Osteoblast (primary cell): ENCODE results near the gene PCSK5. TPM values are rescaled to one million over a fixed set of nuclear protein-coding genes. Genes with fewer than 3 reads are reported as not detected.

Experiments used
- DNase-seq: peaks from one replicate; pipeline ENCODE4 v3.0.0; 2011; ENCODE audit warnings: low spot score, mixed read lengths; ENCODE audit not compliant: insufficient read length; ENCODE audit errors: missing footprints
- H2AFZ ChIP-seq: 2 replicates; pipeline ENCODE4 v1.6.0; 2011; ENCODE audit warnings: mild to moderate bottlenecking, low read length
- H3K27ac ChIP-seq: 2 replicates; pipeline ENCODE4 v1.5.1; 2011; ENCODE audit warnings: mild to moderate bottlenecking, low read depth, low read length, moderate library complexity
- H3K27me3 ChIP-seq: 2 replicates; pipeline ENCODE4 v1.6.0; 2012; ENCODE audit warnings: mild to moderate bottlenecking, control low read depth, inconsistent platforms, low read length, moderate library complexity; ENCODE audit not compliant: insufficient read depth
- H3K36me3 ChIP-seq: 2 replicates; pipeline ENCODE4 v1.5.1; 2011; ENCODE audit warnings: mild to moderate bottlenecking, low read length, control low read depth, moderate library complexity; ENCODE audit not compliant: insufficient read depth
- H3K4me1 ChIP-seq: 2 replicates; pipeline ENCODE4 v1.5.1; 2011; ENCODE audit warnings: mild to moderate bottlenecking, low read length, control low read depth, moderate library complexity; ENCODE audit not compliant: insufficient read depth
- H3K4me2 ChIP-seq: 2 replicates; pipeline ENCODE4 v1.6.0; 2011; ENCODE audit warnings: mild to moderate bottlenecking, low read length; ENCODE audit not compliant: insufficient read depth
- H3K4me3 ChIP-seq: fragments of 200-600 bp; sonication (generic); 3 replicates; pipeline ENCODE4 v1.5.1; 2012; ENCODE audit warnings: mild to moderate bottlenecking, low read length, inconsistent platforms; ENCODE audit not compliant: insufficient read depth
- H3K79me2 ChIP-seq: 2 replicates; pipeline ENCODE4 v1.6.0; 2012; ENCODE audit warnings: mild to moderate bottlenecking, low read length, control low read depth, inconsistent platforms; ENCODE audit not compliant: insufficient read depth
- H3K9me3 ChIP-seq: 2 replicates; pipeline ENCODE4 v1.5.1; 2011; ENCODE audit warnings: low read depth, low read length, control low read depth
- H4K20me1 ChIP-seq: 2 replicates; pipeline ENCODE4 v1.6.0; 2012; ENCODE audit warnings: mild to moderate bottlenecking, low read length, control low read depth; ENCODE audit not compliant: insufficient read depth
- total RNA-seq: library from RNA; depleted of rRNA; stranded (reverse); fragments of >200 nt; gene quantifications from 2 replicates; pipeline ENCODE4 v1.2.3, GENCODE V29; 2012
- TF ChIP-seq, protein P1 (sequence below): IDR thresholded peaks from 2 replicates; pipeline ENCODE4 v1.5.1; 2011; ENCODE audit warnings: mild to moderate bottlenecking, low read depth, low read length, moderate library complexity; ENCODE audit errors: extremely low read depth

Gene PCSK5
- total RNA-seq, 1 donor, result 14.5 TPM

DNA sequence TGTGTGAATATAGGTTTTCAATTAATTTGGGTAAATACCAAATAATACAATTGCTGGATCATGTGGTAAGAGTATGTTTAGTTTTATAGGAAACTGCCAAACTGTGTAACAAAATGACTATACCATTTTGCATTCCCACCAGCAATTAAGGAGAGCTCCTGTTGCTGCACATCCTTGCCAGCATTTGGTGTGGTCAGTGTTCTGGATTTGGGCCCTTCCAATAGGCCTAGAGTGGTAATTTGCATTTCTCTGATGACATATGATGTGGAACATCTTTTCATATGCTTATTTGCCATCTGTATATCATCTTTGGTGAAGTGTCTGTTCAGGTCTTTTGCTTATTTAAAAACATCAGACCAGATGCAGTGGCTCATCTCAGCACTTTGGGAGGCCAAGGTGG is 515.4 kb downstream of the PCSK5 start:
- Histone ChIP-seq H4K20me1 (no peaks in the 10 kb centered on the region), H2AFZ (peak overlapping the region; percentile 75), H3K4me2 (no peak overlapping the region), H3K27ac (no peak overlapping the region), H3K9me3 (no peaks in the 10 kb centered on the region), H3K4me3 (no peak overlapping the region), H3K36me3 (no peaks in the 10 kb centered on the region), H3K79me2 (no peaks in the 10 kb centered on the region), H3K4me1 (no peaks in the 10 kb centered on the region), H3K27me3 (no peaks in the 10 kb centered on the region)
- no peak for DNase-seq
- TF ChIP-seq, protein P1, sequence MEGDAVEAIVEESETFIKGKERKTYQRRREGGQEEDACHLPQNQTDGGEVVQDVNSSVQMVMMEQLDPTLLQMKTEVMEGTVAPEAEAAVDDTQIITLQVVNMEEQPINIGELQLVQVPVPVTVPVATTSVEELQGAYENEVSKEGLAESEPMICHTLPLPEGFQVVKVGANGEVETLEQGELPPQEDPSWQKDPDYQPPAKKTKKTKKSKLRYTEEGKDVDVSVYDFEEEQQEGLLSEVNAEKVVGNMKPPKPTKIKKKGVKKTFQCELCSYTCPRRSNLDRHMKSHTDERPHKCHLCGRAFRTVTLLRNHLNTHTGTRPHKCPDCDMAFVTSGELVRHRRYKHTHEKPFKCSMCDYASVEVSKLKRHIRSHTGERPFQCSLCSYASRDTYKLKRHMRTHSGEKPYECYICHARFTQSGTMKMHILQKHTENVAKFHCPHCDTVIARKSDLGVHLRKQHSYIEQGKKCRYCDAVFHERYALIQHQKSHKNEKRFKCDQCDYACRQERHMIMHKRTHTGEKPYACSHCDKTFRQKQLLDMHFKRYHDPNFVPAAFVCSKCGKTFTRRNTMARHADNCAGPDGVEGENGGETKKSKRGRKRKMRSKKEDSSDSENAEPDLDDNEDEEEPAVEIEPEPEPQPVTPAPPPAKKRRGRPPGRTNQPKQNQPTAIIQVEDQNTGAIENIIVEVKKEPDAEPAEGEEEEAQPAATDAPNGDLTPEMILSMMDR, result no peak
